Kidney (tissue), 14 donors: ENCODE results near the gene LIPA. TPM values are rescaled to one million over a fixed set of nuclear protein-coding genes. Genes with fewer than 3 reads are reported as not detected.

Source experiments
- DNase-seq, 5 donors: peaks; one replicate each; pipeline ENCODE4 v3.0.0-alpha.2; 2013 to 2020
- FAIRE-seq: peaks from 2 replicates; lab custom pipeline; 2012; peaks lifted over from hg19 to GRCh38; lab: Jason Lieb, UNC
- H3K27ac ChIP-seq, 2 donors: one replicate each; pipeline ENCODE4 v1.7.0; 2013; ENCODE audit warnings: low read depth in 2 of 2, low read length in 2 of 2, inconsistent platforms in 1 of 2
- H3K27me3 ChIP-seq: one replicate; pipeline ENCODE4 v1.7.1; 2013; ENCODE audit warnings: low read length, inconsistent platforms; ENCODE audit not compliant: control insufficient read depth, insufficient read depth
- H3K36me3 ChIP-seq, 3 donors: one replicate each; pipeline versions ENCODE4 v1.7.0 to v1.7.1; 2013; ENCODE audit warnings: low read length in 3 of 3, control low read depth in 1 of 3, inconsistent platforms in 1 of 3; ENCODE audit not compliant: insufficient read depth in 3 of 3, control insufficient read depth in 2 of 3
- H3K4me1 ChIP-seq, 3 donors: one replicate each; pipeline versions ENCODE4 v1.7.0 to v1.7.1; 2013; ENCODE audit warnings: low read length in 3 of 3, inconsistent platforms in 1 of 3, low read depth in 1 of 3; ENCODE audit not compliant: control insufficient read depth in 2 of 3, insufficient read depth in 2 of 3
- H3K4me3 ChIP-seq, 3 donors: one replicate each; pipeline versions ENCODE4 v1.7.0 to v1.8.1; 2013; ENCODE audit warnings: low read length in 3 of 3, control low read depth in 1 of 3, inconsistent platforms in 1 of 3
- H3K9ac ChIP-seq, 3 donors: one replicate each; pipeline versions ENCODE4 v1.7.0 to v1.7.1; 2013; ENCODE audit warnings: low read length in 3 of 3, control low read depth in 1 of 3, inconsistent platforms in 1 of 3
- H3K9me3 ChIP-seq, 3 donors: one replicate each; pipeline versions ENCODE4 v1.7.0 to v1.7.1; 2013; ENCODE audit warnings: low read length in 3 of 3, control low read depth in 1 of 3, inconsistent platforms in 1 of 3; ENCODE audit not compliant: control insufficient read depth in 2 of 3, insufficient read depth in 1 of 3
- intact Hi-C: fragments of 100-400 bp; cut with DNase I; formaldehyde crosslinking; loops from one replicate; pipeline ENCODE4 v1.11.1; 2022
- polyA plus RNA-seq: library from polyadenylated mRNA; stranded (reverse); fragments of 350-450 nt; fragmentation: Illumina TruSeq; extraction: RNeasy Lipid Tissue Mini Kit (QIAGEN cat#74804); gene quantifications from one replicate; pipeline ENCODE4 v1.2.3, GENCODE V29; 2014; ENCODE audit warnings: low read depth, low replicate concordance; ENCODE audit not compliant: insufficient read depth
- total RNA-seq: library from RNA; stranded (reverse); fragmentation: NEBNext Ultra II Directional; extraction: Animal tissue kit (Norgen Biotek cat#: 25700); gene quantifications from one replicate; pipeline ENCODE4 v1.2.1, GENCODE V29; 2021
- TF ChIP-seq, protein P1 (sequence below): IDR thresholded peaks from 3 replicates; pipeline ENCODE4 v1.5.1; 2012; ENCODE audit warnings: mild to moderate bottlenecking, moderate library complexity, borderline replicate concordance; ENCODE audit not compliant: insufficient read depth; ENCODE audit errors: extremely low read depth
- donor health status: control.
- donor health status: control.
- donor health status: control.
- donor health status: control.
- donor health status: control.
- donor health status: DM: yes; HTN: yes; CAD: no.
- donor health status: Normal renal cell carcinoma (clear cell type).

The LIPA gene
- total and polyA plus RNA-seq, 2 donors from 2014 or later = 43.8 to 84.5 TPM

- H3K27me3 ChIP-seq = no peaks in the 10 kb centered on the region
- DNase-seq (no peak), FAIRE-seq (no peak)
- no peaks in the 10 kb centered on the region for H3K9me3 ChIP-seq
- intact Hi-C loops = loop anchor here (5.0 kb wide), 2 partner anchors 182 to 277 kb away; no protein-coding TSS in a partner anchor
- H3K36me3 ChIP-seq = peaks cover 0 to 3% (median 0%) of the 10 kb centered on the region in 3 donors
- H3K4me1 ChIP-seq = peaks cover 0 to 3% (median 0%) of the 10 kb centered on the region in 3 donors
- no peak overlapping the region for H3K4me3 ChIP-seq
- no peak overlapping the region for H3K27ac ChIP-seq
- TF ChIP-seq, protein P1, sequence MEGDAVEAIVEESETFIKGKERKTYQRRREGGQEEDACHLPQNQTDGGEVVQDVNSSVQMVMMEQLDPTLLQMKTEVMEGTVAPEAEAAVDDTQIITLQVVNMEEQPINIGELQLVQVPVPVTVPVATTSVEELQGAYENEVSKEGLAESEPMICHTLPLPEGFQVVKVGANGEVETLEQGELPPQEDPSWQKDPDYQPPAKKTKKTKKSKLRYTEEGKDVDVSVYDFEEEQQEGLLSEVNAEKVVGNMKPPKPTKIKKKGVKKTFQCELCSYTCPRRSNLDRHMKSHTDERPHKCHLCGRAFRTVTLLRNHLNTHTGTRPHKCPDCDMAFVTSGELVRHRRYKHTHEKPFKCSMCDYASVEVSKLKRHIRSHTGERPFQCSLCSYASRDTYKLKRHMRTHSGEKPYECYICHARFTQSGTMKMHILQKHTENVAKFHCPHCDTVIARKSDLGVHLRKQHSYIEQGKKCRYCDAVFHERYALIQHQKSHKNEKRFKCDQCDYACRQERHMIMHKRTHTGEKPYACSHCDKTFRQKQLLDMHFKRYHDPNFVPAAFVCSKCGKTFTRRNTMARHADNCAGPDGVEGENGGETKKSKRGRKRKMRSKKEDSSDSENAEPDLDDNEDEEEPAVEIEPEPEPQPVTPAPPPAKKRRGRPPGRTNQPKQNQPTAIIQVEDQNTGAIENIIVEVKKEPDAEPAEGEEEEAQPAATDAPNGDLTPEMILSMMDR = no peak
- H3K9ac ChIP-seq = no peak overlapping the region
These were observed 36.9 kb downstream of the LIPA start for GRCh38 chr10:89214566-89215165.

GRCh38 chr10:89213191-89213808, 38.3 kb downstream of the LIPA start:
- H3K9me3 ChIP-seq = no peaks in the 10 kb centered on the region
- H3K9ac ChIP-seq = no peak overlapping the region
- peaks cover 6% of the 10 kb centered on the region for H3K27me3 ChIP-seq
- no peak overlapping the region for H3K4me3 ChIP-seq
- peaks cover 0 to 3% (median 0%) of the 10 kb centered on the region in 3 donors for H3K36me3 ChIP-seq
- H3K4me1 ChIP-seq = peaks cover 0 to 5% (median under 1%) of the 10 kb centered on the region in 3 donors
- FAIRE-seq = peak; percentile 98
- intact Hi-C loops = loop anchor here (5.0 kb wide), 1 partner anchor 181 kb away; no protein-coding TSS in a partner anchor
- DNase-seq = peak in 2 of 5 donors; percentile 64 to 76
- no peak overlapping the region for H3K27ac ChIP-seq
- TF ChIP-seq, protein P1 = peak; percentile 58

- intact Hi-C loops = loop anchor here (5.0 kb wide), 1 partner anchor 179 kb away; no protein-coding TSS in a partner anchor
- no peaks in the 10 kb centered on the region for H3K9me3 ChIP-seq
- no peak overlapping the region for H3K27ac ChIP-seq
- H3K4me3 ChIP-seq = no peak overlapping the region
- FAIRE-seq (no peak), DNase-seq (no peak)
- no peak overlapping the region for H3K9ac ChIP-seq
- TF ChIP-seq, protein P1 = no peak
- peaks cover 21% of the 10 kb centered on the region for H3K27me3 ChIP-seq
- H3K36me3 ChIP-seq = peaks cover 0 to 3% (median 0%) of the 10 kb centered on the region in 3 donors
- peaks cover 0 to 18% (median 8%) of the 10 kb centered on the region in 3 donors for H3K4me1 ChIP-seq
These were observed 40.7 kb downstream of the LIPA start for GRCh38 chr10:89210794-89211425.
